GM18508 (cell line): ENCODE measurements around the gene SPAG6.

Experiments used
- ATAC-seq: cut with Tn5 transposase; IDR thresholded peaks from one replicate; pipeline ENCODE4 v1.9.1; 2021; ENCODE audit warnings: moderate number of reproducible peaks; ENCODE audit not compliant: insufficient read depth, unreplicated experiment

Gene SPAG6

DNA sequence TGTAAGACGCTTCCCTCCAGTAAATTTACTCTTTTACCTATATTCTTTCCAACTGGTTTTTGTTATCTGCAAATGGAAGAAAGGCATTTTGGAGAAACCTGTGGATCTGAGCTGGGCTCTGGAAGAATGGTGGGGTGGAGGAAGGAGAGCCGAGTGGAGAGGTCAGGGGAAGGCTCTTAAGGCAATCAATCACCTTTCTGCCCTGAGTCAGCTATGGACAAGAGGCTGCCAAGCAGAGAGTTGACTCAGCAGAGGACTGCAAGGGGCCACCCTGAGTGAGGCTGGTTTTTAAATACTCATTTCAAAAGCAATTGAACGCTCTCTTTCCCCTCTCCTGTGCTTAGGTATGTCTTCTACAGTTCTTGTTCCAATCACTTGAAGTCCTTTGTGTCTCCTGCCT, 81.8 kb downstream of the SPAG6 start:
- no peak for ATAC-seq

DNA sequence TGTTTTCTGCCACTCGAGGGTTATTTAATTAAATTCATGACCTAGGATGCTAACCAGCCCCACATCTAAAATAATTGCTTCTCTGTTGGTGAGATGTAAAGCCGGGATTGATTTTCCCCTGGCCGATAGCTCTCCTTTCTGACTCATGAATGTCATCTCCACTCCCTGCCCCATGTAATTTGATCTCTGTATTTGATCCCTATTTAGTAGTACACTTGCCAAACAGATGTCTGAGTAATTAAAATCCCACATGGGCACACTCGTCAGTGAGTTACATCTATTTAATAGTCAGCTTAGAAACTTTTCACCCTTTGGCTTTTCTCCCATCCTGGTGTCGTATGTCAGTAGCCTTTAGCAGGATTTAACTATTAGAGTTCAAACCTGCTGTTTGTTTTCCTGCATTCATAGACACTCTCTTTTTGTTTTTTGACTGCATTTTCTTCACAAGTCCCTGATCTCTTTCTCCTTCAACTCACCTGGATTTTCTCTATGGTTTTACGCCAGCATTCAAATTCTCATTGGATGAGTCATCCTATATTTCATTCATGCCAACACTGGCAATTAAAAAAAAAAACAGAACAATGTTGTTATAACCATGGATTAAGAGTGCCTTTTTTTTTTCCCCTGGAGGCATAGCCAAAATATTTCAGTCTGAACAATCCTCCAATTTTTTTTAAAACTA, 82.7 kb downstream of the SPAG6 start:
- no peak for ATAC-seq

- ATAC-seq = no peak
Measured at GRCh38 chr10:22429146-22429545, 83.8 kb downstream of the SPAG6 start.

DNA sequence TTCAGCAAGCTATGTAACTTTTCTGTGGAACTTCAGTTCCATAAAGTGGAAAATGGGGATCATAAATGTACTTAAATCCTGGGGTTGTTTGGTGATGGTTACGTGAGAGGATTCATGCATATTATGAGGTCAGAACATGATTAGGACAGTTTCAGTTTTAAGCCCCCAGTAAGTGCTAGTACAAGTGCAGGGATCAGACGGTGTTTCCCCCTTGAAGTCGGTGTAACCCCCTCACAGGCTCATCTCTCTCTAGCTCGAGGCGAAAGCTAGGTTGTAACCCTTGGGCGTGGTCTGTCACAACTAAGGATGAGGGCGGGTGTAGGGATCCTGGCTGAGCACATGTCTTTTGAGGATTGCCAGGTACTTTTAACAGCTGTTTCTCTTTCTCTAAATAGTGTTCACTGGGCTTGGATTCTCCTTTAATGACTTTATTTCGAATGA, 84.7 kb downstream of the SPAG6 start:
- ATAC-seq = no peak

GRCh38 chr10:22433875-22434274, 88.6 kb downstream of the SPAG6 start:
- ATAC-seq = no peak

- ATAC-seq = no peak
Measured at GRCh38 chr10:22434521-22434920, 89.2 kb downstream of the SPAG6 start.

DNA sequence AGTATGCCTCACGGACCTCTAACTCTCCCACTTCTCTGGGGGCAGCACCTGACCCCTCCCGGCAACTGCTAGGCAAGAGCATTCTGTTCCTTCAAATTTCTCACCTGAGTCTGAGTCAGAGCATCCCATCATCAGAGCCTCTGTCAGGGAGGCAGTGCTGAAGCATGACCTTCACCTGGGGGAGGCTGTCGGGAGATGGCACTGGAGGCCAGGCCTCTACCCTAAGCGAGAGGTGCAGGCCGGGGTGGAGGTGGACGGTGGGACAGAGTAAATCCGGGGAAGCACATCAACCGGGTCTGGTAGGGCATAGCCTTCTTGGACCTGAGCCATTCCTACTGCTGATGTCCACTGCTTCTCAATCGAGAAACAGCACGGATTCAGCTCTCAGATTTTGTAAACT, 90.4 kb downstream of the SPAG6 start:
- no peak for ATAC-seq

GRCh38 chr10:22436526-22436892, 91.2 kb downstream of the SPAG6 start:
- ATAC-seq = no peak

GRCh38 chr10:22436893-22437619, 91.8 kb downstream of the SPAG6 start:
- ATAC-seq = peak; percentile 63

GRCh38 chr10:22437620-22438588, 92.6 kb downstream of the SPAG6 start:
- ATAC-seq = peak; percentile 6

- ATAC-seq = no peak
Measured at GRCh38 chr10:22438711-22439110, 93.4 kb downstream of the SPAG6 start.

- no peak for ATAC-seq
Measured at GRCh38 chr10:22442063-22442462, 96.8 kb downstream of the SPAG6 start.

DNA sequence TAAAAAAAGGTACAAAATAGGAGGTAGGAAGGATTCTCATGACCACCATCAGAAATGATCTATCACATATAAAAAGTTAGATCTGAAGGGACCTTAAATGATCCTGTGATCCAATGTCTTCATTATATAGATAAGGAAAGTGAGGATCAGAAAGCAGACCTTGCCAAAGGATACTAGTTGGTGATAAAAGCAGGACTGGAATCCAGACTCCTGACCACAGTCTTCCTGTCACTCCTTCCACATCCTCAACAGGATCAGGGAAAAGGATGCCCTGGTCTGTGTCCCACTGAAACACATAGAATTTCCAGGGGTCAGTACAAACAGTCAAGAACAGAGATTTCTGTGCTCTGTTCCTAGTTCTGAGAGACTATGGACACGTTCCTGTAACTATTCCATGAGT, 97.2 kb downstream of the SPAG6 start:
- no peak for ATAC-seq

- ATAC-seq = no peak
Measured at GRCh38 chr10:22443175-22443901, 98.0 kb downstream of the SPAG6 start.

- no peak for ATAC-seq
Measured at GRCh38 chr10:22444219-22444788, 99.0 kb downstream of the SPAG6 start.

GRCh38 chr10:22445495-22445894, 100.2 kb downstream of the SPAG6 start:
- no peak for ATAC-seq

- no peak for ATAC-seq
Measured at GRCh38 chr10:22447068-22447467, 101.8 kb downstream of the SPAG6 start.

- no peak for ATAC-seq
Measured at GRCh38 chr10:22451346-22451745, 106.0 kb downstream of the SPAG6 start.

DNA sequence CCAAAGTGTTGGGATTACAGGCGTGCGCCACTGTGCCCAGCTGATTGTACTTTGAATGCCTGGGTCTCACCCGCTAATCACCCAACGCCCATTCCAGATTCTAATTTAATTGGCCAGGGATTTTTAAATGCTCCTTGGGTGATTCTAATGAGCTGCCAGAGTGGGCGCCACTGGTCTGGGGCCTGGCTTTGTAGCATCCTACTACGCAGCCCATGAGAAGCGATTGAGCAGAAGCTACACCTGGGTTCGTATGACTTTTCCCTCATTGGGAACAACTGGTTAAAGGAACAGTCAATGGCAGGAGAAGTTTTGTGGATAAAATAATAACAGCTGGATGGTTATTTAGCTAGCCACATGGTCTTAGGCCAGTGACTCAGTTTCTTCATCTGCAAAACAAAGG, 108.0 kb downstream of the SPAG6 start:
- no peak for ATAC-seq
